Fibroblast of skin of left biceps (primary cell): Measurements from ENCODE around the gene STAT3.
A peak's percentile ranks its signal among the peaks of the same experiment; 100 is the strongest.
"Not testable (repeated sequence)": the region's sequence is repeated elsewhere in the genome, so short reads cannot be mapped to it uniquely, and the experiment has no call there.

Source experiments
- DNase-seq, 2 experiments: peaks; one replicate each; pipeline ENCODE4 v3.0.0-alpha.2; 2013; ENCODE audit warnings: low read depth in 2 of 2

STAT3 gene

DNA sequence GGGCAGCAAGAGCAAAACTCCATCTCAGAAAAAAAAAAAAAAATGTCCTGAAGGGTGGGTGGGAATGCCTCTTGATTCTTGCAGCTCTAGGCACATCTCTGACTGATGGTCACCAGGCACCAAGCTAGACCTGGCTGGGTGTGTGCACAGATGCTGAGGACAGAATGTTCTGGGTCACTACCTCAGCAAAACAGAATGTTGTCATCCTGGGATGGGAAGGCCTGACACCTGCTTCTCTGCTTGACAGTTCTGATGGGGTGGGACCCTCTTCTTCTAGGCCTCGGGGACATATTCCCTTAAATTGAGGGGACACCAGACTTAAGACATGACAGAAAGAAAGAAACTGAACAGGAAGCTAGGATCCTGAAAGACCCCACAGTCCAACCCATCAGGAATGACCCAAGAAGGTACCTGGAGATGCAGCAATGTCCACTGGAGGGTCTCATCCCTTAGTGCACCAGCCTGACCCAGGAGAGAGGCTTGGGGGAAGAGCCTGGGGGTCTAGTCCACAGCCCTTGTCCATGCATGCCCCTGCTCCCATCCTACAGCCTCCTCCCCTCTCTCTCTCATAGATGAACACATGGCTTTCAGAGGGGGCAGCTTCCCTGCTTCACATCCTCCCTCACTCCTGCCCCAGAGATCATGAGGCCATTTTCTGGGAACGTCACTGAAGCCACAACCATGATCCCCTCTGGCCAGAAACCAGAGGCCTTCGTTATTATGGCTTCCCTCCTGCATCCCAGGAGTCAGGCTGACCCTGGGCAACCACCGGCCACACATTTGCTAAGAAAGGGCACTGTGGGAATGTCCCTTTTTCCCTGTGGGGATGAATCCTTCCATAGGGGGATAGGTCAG is 108.2 kb downstream of the STAT3 start:
- DNase-seq, result no peak

DNA sequence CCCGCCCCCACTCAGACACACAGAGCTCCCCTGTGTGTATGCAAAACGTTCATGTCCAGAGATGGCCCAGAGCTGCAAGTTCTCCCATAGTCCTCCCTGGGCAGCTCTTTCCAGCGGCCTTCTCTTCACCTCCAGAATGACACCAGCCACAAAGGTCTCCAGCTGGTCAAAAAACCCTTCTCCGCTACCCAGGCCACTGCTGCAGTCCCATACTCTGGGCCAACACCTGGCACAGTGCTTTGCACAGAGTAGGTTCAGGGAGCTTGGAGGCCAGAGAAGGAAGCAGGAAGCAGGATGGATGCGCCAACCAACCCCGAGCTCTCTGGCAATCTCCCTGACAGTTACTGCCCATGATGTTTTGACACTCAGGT is 110.9 kb downstream of the STAT3 start:
- no peak for DNase-seq

DNA sequence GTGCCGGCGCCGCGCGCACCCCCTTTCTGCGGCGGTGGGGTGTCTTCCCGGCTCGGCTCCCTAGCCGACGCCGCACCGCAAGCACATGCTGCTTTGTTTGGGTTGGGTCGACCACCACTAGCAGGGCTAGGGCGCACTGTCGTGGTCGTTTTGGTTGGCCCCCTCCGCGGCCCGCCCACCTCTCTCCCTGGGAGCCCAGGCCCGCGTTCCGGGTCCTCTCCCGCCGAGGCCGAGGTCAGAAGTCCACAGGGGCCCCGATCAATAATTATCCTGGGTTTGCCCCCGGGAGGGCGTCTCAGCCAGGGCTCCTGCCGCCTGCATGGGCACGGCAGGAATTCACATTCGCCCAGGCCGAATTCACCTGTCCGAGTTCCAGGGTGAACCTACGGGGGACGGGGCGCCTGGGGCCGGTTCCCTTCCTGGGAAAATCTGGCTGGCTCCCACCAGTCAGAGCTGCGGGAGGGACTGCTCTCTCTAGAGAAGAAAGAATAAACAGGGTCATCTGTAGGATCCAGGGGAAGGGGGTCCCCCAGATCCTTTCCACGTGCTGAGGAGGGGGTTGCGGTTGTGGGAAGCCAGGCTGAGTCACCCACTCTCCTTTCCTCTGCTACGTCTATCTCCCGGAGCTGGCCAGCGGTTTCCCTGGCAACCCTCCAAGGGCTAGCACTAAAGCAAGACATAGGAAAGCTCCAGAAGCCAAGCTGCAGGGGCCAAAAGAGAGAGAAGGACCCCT is 111.5 kb downstream of the STAT3 start:
- DNase-seq, result peak; percentile 43 to 47

DNA sequence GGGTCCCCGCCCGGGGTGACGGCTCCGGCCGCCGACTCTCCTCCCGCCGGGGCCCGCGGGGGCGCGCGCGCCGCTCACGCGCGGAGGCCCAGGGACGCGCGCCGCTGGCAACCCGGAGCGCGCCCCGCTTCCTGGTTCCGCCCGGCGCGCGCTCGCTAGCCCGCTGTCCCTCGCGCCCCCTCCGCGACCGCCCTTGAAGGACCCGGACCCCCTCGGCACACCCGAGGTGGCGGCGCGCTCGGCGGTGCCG is 112.0 kb downstream of the STAT3 start, which contains the start of gene STAT5B:
Gene STAT5B (minus strand): TSS at position 33 of the 250 bp plus-strand sequence. CDS start 44,264 bp downstream, outside the sequence.
- DNase-seq, result no peak

DNA sequence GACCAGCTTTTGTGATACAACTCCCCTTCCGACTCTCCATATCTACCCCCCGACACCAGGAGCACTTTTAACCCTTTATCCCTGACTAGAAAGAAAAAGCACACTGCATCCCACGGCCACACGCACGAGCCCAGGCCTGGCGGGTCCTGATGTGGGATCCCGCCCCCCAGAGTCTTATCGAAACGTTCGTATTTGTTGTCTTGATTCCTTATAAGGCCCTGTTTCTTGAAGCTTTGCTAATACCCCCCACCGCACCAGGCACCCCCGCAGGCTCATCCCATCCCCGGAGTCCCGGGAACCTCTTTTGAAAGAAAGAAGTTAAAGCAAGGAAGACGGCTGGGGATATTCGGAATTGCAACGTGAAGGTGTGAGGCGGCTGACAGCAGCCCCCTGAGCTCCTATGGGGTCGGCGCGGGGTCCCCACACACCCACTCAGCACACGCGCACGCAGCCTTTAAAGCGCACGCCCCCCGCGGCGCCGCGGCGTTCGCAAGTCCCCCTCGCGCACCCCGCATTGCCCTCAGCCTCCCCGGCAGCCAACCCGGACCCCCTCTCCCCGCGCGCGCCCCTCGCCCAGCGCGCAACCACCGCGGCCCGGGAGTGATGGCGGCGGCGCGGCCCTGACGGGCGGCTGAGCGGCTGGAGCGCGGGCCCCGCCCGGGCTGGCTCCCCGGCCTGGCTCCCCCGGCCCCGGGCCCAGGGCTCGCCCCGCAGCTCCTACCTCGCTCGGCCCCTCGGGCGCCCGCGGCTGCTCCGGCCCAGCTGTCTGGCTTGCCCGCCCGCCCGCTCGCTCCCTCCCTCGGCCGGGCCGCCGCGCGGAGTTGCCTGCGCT is 112.5 kb downstream of the STAT3 start:
- peak in 1 of 2 experiments; percentile 19 for DNase-seq

DNA sequence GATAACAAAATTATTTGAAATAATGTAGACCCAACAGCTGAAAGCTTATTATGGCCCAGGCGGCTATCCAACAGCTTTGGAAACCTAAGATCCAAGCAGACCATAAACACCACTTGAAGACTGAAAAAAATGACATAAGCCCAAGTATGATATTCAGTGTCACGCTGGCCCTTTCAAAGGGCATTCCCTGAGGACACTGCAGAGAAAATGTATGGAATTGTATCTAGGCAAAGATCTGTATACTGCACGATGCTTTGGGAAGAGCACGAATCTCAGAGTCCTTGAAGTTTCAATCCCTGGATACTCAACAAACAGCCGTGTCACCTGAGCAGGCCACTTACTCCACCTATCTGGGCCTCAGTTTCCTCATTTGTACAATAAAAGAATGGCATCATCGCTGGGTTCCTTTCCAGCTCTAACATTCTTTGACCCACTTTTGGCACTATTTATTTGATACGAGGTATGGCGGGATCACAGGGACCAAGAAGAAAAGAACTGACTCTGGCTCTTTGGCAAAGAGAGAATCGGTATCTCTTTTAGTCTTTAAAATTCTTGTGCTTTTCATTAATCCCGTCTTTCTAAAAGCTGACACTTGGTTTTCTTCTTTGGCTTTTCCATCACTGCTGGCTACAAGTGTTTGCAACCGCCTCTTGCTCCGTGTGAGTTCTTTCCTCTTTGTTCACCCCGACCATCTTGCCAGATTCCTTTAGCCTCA is 113.3 kb downstream of the STAT3 start:
- no peak for DNase-seq

DNA sequence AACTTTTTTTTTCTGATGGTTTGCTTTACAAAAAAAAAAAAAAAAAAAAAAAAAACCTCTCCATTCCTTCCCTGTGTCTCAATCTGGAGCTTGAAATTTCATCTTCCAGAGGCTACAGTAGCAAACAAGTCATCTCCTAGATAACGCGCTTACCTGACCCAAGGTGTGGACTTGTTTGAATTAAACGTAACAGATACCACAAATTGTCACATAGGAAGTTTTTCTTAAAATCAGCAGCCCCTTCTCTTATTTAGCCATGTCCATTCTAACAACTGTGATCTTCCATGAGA is 114.0 kb downstream of the STAT3 start:
- no peak for DNase-seq

DNA sequence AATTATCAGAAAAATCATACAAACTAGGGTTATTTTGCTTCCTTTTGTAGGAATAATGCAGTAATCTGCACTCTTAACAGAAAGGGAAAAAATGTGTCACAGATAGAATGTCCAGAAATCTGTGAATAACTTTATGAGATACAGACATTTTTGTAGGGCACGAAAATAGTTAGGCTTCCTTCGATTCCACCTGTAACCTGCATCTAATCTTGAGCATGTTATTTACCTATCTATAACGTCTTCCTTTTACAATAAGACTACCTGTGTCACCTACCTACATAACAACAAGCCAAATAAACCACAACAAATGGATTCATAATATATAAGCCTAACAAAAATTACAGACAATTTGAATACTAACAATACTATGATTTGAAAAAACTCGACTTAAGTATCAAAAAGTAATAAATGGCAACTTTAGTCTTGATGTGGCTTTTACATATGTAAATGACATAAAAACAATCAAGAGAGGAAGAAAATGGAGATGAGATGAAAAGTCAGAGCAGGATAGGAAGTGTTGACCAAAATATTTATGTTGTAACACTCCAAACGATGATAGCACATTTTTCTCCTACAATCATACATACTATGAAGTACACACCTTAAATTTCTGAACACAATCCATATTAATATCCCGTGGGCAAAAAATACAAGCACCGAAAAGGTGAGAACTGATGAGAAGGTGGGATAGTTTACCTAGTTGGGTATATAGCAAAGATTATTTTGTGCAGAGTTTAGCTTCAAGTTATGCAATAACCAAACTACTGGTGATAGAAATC is 114.6 kb downstream of the STAT3 start:
- DNase-seq, result no peak

DNA sequence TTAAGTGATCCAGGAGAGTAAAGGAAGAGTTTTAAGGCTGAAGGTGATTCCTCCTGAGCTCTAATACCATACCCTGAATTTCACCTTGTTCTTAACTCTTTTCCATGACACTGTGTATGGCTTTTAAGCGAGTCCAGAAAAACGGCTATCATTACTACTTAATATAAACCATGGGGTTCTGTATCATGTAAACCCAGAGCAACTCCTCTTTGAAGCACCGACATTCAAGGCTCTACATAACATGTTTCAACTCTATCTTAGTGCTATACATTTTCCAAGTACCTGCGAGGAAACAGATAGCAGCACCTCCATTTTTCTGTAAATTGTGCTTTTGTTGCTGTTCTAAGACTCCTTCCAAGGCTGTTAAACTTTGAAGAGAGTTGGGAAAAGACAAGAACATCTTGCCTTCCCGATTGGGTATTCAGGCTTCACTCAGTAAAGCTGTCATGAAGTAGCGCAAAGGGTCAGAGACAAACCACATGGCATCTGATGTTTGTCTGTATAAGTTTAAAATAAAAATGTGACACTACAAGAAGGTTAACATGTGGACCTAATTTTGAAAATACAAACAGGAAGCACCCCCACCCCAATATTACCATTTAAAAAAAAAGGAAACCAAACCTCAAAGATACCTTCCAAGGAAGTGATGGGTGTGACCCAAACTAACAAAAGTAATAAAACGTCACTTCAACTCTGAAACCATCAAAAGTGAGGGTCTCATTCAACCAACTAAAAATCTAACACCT is 115.9 kb downstream of the STAT3 start:
- no peak for DNase-seq

DNA sequence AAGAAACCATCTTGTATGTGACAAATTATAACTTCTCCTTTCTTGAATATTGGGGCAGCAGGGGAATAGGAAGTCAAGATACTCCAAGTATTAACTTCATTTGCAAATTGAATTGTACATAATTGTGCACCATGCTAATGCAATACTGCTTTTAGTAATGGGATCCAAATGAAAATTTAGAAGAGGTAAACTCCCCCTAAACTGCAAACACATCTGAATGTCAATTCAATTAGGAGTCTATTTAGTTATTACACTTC is 116.5 kb downstream of the STAT3 start:
- DNase-seq, result no peak

DNA sequence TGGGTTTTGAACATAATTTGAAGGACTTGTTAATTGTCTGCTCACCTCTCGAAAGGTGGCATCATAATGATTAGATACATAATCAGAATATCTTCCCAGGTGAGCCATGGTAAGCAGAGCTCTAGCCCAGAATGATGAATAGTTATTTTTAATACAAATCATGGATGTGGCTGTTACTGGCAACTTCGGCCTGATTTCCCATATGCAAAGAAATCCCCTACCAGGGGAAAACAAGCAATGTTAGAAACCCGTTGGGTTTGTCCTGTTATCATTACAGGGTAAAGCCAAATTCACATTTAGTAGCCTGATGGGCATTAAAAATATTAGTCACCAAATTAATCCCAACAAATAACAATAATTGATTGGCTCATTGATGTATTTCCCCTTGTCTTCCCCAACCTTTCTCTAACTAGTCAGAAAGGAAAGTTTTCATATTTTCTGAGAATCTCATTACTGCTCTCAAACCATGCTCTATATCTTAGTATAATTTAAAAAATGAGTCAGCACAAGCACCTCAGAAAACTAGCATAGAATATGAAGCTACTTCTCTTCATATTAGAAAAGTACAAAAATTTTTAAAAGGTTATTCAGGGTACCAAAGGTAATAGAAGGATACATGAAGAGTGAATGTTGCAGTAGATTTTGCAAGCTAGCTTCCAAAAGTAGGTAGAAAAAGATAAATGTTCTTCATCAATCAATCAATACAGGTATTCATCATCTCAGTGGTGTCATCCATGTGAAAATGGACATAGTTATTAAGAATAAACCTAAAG is 117.0 kb downstream of the STAT3 start:
- DNase-seq, result no peak

DNA sequence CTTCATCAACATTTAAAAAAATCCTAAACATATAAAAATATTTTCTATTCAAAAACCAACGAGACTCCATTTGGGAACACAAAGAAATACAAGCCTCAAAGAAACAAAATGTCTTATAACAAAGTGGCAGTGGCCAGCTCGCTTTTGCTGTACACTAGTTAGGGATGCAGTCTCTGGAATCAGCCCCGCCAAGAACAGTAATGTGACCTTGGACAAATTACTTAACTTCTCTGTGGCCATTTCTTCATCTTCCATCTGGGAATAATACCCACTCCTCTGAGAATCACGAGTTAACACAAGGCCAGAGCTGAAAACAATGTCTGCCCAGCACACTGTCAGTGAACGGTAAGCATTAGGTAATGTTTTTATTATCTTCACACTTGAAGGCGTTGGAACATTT is 117.6 kb downstream of the STAT3 start:
- no peak for DNase-seq

DNA sequence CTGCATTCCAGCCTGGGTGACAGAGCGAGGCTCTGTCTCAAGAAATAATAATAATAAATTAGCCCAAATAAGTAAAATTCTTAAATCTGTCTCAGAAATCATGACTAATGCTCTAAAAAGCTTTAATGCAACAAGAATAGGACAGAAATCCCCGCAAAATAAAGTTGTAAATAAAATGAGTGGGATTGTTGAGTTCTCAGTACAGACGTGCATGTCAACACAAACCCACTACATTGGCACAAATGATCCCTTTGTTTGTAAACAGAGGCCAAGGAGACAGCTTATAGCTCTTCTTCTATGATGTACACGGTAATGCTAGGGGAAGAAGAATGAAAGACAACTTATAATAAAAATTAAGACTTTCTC is 118.1 kb downstream of the STAT3 start:
- no peak for DNase-seq

DNA sequence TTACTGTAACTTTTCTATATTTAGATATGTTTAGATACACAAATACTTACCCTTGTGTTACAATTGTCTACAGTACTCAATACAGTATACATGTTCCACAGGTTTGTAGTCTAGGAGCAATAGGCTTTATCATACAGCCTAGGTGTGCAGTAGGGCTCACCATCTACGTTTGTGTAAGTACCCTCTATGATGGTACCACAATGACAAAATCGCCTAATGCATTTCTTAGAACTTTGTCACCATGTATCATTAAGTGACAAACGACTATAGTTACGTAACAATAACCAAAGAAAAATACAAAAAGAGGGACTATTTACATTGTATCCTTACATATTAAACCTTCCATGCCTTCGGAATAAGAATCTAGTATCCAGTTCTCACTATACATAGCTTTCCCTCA is 120.0 kb downstream of the STAT3 start:
- DNase-seq, result no peak

DNA sequence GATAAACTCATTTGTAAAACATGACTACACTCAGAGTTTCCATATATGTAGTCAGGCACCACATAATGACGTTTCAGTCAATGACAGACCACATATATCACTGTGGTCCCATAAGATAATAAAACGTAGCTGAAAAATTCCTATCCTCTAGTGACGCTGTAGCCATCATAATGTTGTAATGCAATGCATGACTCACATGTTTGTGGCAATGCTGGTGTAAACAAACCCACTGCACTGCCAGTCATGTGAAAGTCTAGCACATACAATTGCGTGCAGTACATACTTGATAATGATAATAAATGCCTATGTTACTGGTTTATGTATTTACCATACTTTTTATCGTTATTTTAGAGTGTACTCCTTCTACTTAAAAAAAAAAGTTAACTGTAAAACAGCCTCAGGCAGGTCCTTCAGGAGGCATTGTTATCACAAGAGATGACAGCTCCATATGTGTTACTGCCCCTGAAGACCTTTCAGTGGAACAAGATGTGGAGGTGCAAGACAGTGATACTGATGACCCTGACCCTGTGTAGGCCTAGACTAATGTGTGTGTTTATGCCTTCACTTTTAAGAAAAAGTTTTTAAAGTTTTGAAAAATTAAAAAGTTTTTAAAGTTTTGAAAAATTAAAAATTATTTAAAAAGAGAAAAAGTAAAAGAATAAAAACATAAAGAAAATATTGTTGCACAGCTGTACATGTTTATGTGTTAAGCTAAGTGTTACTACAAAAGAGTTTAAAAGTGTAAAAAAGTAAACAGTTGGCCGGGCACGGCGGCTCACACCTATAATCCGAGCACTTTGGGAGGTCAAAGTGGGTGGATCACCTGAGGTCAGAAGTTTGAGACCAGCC is 121.1 kb downstream of the STAT3 start:
- DNase-seq, result no peak

DNA sequence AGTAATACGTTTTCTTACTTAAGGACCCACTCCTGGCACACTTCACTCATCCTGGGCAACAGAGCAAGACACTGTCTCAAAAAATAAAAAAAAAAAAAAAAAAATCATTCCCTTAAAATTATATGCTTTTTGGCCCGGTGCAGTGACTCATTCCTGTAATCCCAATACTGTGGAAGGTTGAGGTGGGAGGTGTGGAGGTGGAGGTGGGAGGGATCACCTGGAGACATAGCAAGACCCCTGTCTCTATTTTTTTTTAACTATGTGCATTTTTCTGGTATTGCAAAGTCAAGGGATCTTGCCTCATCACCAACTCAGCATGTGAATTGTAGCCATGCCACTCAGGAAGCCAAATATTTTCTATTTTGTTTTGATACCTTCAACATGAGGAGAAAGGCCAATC is 121.8 kb downstream of the STAT3 start:
- no peak for DNase-seq

DNA sequence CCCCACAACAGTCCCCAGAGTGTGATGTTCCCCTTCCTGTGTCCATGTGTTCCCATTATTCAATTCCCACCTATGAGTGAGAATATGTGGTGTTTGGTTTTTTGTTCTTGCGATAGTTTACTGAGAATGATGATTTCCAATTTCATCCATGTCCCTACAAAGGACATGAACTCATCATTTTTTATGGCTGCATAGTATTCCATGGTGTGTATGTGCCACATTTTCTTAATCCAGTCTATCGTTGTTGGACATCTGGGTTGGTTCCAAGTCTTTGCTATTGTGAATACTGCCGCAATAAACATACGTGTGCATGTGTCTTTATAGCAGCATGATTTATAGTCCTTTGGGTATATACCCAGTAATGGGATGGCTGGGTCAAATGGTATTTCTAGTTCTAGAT is 123.9 kb downstream of the STAT3 start:
- DNase-seq, result not testable (repeated sequence)
